Stomach (tissue), 4 donors: ENCODE data around the gene KCNH6.

ENCODE experiments used
- EP300 ChIP-seq: sonication (generic); formaldehyde crosslinking; IDR thresholded peaks from one replicate; pipeline ENCODE4 v1.6.1; 2017; ENCODE audit warnings: antibody characterized with exemption
- POLR2A ChIP-seq, 4 donors: fragments of 450-650 bp; IDR thresholded peaks; one replicate each; pipeline ENCODE4 v1.6.1; 2016; ENCODE audit warnings: antibody characterized with exemption in 4 of 4, control low read depth in 2 of 4, mild to moderate bottlenecking in 1 of 4, moderate library complexity in 1 of 4
- POLR2AphosphoS5 ChIP-seq, 3 donors: sonication (generic); formaldehyde crosslinking; IDR thresholded peaks; one replicate each; pipeline ENCODE4 v1.6.1; 2016; ENCODE audit warnings: antibody characterized with exemption in 3 of 3
- TF ChIP-seq, protein P1 (sequence below), 7 experiments: fragments of 450-650 bp in 4 of 7; fragments of 200-600 bp in 3 of 7; sonication (generic) in 3 of 7; IDR thresholded peaks; one replicate each; pipeline ENCODE4 v1.5.1; 2016 to 2019; ENCODE audit warnings: antibody characterized with exemption in 7 of 7, control low read depth in 2 of 7, mild to moderate bottlenecking in 1 of 7

DNA sequence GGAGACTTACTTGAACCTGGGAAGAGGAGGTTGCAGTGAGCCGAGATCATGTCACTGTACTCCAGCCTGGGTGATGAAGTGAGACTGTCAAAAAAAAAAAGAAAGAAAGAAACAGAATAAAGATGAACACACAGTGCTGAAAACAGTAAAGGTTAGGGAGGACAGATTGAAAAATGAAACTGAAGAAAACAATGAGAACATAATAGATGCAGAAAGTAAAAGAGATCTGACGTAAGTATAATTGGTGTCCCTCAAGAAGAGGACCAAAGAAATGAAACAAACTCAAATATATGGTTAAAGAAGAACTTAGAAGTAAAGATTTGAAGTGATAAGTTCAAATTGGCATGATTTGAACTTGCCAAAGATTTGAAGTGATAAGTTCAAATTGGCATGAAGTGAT is 34.3 kb downstream of the KCNH6 start:
- TF ChIP-seq, protein P1, sequence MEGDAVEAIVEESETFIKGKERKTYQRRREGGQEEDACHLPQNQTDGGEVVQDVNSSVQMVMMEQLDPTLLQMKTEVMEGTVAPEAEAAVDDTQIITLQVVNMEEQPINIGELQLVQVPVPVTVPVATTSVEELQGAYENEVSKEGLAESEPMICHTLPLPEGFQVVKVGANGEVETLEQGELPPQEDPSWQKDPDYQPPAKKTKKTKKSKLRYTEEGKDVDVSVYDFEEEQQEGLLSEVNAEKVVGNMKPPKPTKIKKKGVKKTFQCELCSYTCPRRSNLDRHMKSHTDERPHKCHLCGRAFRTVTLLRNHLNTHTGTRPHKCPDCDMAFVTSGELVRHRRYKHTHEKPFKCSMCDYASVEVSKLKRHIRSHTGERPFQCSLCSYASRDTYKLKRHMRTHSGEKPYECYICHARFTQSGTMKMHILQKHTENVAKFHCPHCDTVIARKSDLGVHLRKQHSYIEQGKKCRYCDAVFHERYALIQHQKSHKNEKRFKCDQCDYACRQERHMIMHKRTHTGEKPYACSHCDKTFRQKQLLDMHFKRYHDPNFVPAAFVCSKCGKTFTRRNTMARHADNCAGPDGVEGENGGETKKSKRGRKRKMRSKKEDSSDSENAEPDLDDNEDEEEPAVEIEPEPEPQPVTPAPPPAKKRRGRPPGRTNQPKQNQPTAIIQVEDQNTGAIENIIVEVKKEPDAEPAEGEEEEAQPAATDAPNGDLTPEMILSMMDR (IDR thresholded peaks at IDR 0.05) = no peak
- TF ChIP-seq POLR2A (IDR thresholded peaks at IDR 0.05) = no peak
- TF ChIP-seq POLR2AphosphoS5 (IDR thresholded peaks at IDR 0.05) = no peak
- TF ChIP-seq EP300 = no peak
